NCI-H510A treated with DMSO at 0.1 percent for 48 hours (cell line): ENCODE results near the gene SIGLEC1.

Source experiments
- DNase-seq: peaks from one replicate; lab custom pipeline; 2025; lab: John Stamatoyannopoulos, UW

The SIGLEC1 gene

DNA sequence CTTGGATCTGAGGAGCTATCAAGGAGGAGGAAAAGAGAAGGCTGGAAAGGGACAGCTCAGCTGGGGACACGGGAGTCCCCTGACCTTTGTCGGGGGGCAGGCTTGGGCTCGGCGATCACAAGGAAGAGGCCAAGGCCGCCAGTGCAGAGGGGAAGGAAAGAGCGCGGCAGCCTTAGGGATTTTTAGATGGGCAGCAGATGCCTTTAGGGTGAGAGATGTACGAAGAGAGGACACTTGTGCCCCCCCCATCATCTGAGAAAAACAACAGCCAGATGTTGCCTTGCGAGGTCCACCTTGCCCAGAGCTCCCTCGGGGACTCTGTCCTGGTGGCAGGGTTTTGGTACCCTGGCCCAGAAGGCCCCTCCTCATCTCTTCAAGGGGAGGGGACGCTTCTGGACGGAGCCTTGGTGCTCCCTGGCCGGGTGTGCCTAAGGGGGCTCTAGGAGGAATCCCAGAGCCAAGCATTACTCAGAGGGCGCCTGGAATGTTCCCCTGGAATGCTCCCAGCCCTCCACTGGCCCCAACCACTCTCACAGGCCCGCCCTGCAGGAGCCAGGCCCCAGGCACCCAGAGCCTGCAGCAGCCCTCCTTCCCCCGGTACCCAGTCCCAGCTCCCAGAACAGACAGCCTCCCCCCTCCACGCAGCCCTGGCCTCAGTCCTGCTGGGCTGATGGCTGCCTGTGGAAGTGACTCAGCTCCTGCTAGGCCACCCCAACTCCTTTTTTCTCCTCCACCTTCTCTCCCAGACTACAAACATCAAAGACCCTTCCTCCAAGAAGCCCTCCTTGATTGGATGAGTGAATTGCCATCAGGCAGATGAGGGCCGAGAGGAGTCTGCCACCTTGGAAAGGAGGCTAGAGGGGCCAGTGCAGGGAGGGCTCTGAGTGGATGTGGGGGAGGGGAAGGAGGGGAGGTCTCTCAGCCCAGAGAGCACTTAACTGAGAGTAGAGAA lies 32.4 kb downstream of the SIGLEC1 start:
- no peak for DNase-seq

DNA sequence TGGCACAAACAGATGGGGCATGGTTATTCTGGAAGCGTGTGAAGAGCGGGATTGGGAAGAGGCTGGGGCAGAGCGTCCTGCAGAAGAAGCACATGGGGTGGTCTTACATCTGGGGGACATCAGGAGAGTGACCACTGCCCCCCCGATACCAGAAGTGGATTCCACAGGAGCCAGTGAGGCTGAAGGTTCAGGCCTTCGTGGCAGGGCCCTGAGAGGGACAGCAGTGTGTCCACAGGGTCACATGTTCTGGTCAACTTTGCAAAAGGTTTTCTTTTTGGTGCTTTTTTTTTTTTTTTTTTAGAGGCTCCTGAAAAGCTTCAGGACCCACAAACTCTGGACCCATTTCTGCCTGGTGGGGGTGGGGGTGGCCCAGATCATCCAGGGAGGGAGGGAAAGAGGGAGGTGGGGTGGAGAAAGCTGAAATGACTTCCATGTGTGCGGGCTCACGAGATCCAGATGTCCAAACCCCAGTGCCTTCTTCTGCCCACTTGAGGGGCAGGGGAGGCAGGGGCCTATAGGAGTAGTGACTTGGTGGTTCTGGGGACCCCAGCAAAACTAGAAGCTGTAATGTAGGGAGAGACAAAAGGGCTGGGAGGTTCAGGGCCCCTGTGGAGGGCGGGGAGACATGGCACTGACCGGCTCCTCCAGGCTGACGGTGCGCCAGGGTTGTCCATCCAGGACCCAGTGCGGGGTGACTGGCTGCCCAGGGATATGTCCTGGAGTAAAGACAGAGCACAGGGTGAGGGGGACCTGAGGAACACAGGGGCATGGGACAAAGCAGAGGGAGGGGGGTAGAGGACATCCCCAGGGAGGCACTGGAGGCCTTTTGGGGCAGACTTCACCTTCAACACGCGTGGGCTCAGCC lies 33.3 kb downstream of the SIGLEC1 start:
- no peak for DNase-seq

DNA sequence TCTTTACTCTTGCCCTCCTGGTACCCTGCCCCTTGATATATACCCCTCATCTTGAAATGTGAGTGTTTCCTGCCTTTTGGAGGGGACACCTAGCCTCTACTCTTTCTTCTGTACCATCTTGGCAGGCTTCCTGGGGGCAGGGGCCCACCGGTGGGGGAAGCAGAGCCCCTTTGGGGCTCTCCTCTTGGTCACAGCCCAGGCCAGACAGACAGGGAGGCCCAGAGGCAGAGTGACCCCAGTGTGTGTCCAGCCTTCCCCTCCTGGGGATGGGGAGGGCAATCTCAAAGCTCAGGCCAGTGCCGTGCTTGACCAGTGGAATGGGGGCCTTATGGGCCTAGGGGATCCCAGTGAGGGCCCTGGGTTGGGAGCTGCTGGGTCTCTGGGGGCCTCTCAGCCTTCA lies 34.2 kb downstream of the SIGLEC1 start:
- no peak for DNase-seq

DNA sequence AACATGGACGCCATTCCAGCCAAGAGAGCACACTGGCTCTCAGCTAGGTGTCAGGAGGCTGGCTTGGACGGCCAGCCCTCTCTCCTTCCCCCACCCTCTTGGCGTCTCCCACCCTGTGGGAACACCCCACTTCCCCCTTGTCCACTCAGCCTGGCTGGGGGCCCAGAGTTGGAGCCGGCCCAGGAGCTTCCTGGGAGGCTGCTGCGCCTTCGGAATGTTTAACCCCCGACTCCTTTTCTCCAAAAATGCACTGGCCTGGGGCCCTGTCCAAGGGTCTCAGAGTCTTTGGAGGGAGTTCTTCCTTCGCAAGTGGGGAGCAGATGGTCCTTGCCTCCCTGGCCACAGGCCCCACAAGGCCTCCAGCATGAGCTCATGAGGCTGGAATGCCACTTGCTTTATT lies 34.7 kb downstream of the SIGLEC1 start:
- DNase-seq: no peak

DNA sequence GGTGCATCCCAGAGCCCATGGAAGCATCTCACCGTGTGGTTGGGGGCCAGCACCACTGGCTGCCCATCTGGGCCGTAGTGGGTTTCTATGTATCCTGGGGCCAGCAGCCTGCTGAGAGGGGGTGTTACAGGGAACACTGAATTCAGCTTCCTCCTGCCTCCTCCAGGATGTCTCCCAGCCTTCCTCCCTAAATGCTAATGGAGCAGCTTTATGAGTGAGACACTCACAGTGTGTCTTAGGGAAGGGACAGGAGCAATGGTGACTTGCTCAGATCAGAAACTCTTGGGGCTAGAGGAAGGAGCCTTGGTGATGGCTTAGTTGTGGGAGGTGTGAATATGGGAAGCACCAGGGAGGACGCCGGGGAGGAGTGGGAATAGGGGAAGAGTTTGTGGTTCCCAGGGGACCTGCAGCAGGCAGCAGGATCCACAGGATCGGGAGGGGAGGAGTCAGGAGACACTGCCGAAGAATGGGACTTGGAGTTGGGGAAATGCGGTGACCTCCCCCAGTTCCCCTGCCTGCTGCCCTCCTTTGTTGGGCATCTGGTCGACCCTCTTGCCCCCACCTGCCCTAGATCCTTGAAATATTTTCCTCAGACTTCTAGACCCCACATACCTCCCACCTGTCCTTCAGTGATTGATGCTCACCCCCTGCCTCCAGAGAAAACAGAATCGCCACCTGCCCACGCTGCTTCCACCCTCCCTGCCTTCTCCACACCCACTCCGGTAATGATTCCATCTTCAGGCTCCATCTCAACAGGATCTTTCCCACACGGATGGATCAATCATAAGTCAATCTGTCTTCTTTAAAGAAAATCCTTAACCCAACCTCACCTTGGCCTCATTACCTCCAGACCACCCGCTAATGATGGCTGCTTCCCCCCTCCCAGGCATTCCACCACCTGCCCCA lies 37.2 kb downstream of the SIGLEC1 start:
- DNase-seq: no peak

DNA sequence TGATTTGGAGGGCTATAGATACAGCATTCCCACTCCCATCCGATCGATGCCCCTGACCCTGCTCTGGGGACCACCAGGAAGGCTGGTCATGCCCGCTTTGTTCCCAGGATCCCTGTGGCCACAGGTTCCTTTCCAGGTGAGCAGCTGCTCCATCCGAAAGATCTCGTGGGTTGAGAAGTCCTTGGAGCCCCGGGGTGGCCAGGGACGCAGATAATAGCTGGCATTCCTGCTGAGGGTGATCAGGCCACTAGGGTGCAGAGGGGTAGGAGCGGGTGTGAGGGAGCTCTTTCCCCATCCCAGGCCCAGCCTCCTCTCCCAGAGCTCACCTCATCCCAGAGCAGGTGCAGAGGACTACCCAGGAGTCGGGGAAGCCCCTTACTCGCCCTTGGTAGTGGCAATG lies 38.0 kb downstream of the SIGLEC1 start:
- DNase-seq: no peak

DNA sequence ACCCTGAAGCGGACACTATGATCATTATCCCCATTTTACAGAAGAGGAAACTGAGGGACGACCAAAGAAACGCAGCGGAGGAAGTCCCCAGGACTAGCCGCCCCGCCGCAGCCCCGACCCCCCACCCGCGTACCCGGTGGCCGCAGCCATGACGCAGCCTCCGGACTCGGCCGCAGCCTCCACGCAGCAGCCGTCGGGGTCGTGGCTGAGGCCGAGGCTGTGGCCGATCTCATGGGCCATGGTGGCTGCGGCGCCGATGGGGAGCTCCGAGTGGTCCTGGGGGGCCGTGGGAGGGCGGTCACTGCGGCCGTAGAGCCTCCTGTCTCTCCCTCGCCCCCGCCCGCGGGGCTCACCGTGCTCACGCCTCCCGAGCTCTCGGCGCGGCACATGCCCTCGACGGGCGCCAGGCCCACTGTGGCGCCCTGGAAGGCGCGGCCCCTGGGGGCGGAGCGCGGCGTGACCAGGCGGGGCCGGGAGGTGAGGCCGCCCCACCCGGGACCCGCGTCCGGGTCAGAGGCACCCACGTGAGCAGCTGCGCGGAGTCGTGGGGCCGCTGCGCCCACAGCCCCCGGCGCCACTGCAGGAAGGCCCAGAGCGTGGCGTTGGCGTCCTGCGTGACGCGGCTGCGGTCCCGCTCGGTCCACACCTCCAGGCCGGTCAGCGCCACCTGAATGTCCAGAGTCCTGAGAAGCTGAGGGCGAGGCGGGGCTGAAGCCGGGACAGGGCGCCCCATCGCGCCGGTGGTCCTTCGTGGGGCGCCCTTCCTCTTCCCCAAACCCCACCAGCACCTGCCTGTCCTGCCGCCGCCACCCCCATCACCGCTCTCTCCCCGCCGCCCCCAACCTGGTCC lies 39.0 kb downstream of the SIGLEC1 start:
- no peak for DNase-seq

DNA sequence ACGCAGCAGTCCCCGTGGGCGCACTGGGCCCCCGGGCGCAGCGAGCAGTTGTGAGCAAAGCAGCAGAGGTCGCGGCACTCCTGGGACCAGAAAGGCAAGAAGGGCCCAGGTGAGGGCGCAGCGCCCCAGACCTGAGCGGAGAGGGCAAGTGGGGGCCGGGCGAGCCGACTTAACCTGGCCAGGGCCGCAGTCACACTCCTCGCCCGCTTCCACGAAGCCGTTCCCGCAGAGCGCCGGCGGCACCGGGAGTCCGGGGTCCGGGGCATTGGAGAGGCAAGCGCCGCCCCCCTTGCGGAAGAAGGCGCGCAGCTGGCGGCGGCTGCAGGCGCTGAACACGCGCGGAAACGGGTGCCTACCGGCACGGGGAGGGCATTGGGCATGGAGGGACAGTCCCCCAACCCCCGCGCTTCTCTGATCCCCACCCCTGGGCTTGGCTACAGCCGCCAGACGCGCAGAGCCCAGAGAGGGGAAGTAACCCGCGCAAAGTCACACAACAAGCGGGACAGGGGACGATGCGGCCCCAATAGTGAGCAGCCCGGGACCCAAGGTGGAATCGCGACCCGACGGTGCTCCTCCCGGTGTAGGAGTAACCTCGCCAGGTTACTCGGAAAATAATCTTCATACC lies 39.7 kb downstream of the SIGLEC1 start:
- DNase-seq: no peak

DNA sequence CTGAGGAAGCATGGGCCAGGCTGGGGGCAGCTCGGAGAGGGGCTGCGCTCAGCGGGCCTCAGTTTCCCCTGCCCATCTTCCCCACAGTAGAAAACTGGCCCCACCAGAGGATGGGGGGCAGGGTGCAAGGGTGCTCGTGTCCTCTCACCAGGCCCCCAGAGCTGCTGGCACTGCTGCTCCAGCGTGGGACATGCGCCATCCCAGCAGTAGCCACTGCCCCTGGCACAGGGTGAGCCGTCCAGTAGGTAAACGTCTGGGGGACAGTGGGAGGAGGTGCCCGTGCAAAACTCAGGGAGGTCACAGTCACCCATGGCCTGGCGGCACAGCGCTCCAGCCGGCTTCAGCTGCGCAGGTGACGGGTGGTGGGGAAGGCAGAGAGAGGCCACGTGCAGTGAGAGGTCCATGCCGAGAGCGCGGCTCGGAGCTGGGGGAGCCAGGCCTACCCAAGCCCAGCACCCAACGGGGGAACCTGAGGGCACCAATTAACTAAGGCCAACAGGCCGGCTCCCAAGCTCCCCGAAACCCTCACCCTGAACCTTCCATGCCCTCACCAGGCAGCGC lies 40.3 kb downstream of the SIGLEC1 start:
- no peak for DNase-seq

DNA sequence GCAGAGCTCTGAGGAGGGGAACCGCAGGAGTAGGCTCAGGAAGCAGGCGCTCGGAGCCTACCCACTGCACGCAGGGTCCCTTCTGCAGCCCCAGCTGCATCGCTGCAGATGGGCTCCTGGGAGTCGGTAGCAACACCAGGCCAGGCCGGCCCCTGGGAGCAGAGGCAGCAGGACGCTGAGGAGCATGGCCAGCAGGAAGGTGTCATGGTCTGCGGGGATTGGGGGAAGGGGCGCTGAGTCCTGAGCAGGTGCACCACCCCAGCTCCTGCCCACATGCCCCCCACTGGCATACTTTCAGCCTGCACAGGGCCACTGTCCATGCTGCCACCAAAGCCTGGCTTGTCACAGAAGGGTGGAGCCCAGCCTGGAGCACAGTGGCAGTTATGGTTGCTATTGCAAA lies 41.5 kb downstream of the SIGLEC1 start:
- no peak for DNase-seq

DNA sequence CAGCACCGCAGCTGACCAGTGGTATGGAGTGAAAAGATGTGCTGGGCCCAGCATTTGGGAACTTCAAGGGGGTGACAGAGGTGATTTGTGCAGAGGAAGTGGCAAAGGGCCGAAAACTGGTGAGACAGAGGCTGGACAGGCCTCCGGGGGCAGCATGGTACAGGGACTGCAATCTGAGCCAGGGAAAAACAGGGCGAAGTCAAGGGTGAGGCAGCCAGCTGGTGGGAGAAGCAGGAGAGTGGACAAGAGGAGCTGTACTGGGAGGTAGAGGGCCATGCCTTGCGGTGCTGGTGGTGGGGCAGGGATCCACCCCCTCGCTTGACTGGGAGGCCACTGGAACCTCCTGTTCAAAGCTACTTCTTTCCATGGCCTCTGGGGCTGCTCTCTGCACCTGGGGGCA lies 41.9 kb downstream of the SIGLEC1 start:
- no peak for DNase-seq

DNA sequence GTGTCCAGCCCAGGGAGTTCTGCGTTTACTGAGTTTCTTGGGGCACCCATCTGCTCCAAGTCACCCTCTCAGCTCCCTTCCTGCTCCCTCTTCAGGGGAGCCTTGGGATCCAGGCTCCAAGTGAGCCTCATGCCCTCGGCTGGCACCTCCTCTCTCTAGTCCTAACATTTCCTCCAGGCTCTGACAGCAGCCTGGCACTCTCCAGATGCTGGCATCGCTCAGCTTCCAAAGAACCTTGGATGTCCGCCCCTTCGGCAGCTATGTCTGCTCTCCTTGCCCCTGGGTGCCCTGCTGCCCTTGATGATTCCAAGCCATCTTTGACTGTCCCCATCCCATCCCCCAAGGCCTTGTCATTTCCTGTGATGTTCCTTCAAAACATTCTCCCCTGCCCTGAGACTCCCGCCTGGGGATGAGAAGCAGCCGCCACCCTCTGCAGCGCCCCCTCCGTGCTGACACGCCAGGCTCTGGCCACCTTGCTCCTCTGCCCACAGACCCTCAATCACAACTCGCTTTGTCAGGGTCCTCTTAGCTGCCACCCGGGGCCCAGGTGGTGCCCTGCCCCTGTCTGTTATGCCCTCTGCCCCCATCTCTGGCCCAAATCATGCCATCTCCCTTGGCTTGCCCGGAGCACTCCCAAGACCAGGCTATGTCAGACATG lies 42.6 kb downstream of the SIGLEC1 start:
- no peak for DNase-seq

DNA sequence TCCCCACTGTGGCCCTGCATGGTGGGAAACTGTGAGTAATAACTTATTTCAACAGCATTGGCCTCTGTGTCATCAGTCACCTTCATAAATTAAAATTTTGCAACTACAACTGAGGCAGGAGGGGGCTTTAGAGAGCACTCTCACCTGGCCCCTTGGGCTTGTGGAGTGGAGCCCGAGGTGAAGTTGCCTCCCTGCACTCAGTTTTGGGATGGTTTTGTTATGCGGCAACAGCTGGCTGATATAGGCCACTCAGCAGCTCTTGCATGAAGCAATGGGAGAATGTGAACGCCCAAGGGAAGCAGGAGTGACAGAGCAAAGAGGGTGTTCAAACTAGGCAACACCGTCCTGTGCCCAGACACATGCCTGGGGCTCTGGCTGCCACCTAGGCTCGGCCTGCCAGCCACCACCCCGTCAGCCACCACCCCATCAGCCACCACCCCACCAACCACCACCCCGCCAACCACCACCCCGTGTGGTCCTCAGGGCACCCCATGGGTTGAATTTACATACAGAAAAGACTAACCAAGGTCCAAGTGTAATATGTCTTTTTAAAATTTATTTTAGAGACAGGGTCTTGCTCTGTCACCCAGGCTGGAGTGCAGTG lies 44.9 kb downstream of the SIGLEC1 start:
- DNase-seq: no peak

DNA sequence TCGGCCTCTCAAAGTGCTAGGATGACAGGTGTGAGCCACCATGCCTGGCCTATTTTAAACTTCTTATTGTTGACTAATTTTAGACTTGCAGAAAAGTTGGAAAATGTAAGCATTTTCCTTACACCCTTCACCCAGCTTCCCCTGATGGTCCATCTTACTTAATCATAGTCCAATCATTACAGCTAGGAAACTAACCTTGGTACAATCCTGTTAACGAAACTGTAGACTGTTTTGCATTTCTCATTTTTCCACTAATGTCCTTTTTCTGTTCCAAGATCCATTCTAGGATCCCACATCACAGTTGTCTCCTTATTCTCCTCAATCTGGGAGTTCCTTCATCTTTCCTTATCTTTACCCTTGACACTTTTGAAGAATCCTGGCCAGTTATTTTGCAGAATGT lies 48.5 kb downstream of the SIGLEC1 start:
- DNase-seq: no peak

DNA sequence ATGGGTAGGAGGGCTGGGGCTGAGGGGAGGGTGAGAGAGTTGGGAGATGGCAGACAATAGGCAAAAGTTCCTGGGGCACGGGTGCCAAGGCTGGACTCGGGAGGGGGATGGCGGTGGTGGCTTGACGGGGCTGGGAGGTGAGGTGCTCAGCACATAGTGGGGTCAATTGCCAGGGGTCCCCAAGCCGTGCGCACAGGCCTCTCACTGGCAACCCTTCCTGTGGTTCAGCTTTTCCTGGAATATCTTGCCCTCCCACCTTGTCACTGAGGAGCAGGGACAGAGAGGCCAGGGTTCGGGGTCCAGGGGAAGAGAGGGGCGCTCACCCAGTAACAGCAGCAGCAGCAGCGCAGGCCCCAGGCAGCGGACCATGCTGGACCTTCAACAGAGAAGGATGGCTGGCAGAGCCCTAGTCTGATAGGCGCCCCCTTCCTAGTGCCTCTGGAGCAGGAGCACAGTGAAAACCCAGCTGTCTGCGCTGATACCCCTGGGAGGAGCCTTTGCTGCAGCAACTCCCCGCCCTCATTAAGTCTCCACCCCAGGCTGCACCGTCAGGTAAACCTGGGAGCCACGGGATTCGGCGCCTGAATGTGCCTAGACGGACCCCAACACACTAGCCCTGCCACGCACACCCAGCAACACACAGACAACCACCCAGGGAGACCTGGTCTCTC lies 49.2 kb downstream of the SIGLEC1 start, which contains the start of gene GFRA4:
Gene GFRA4, minus strand, starts transcription at position 369 of the 671 bp plus-strand sequence. Its CDS starts 0 bp downstream, at position 369.
- no peak for DNase-seq
